ENCODE measurements around the gene ATP2B2. TPM values are rescaled to one million over a fixed set of nuclear protein-coding genes. Genes with fewer than 3 reads are reported as not detected.

ATP2B2 gene
- total RNA-seq, 1 experiment from 2014 or later: not detected

DNA sequence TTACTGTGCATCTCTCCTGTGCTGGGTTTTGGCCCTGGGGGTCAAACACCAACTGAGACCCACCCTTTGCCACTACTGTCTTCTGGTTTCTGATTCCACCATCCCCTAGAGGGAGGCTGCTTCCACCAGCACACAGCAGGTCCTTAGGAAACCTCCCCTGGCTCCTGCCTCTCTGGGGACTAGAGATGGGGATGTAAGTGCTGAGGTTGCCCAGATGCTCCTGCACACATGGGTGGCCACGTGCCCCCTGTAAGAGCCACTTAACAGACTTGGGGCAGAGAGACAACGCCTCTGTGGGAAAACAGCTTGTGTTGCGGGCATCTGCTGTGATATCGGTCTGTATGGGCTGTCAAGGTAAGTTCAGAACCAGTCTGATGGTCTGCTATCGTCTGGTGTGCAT lies 83.4 kb downstream of the ATP2B2 start:
- BruUV-seq (replicated peaks): no TSS peak
- no peak overlapping the region for H3K4me3 Mint-ChIP-seq (ENCODE audit: unreplicated experiment)
- H3K4me1 Mint-ChIP-seq (ENCODE audit: low read depth, unreplicated experiment): no peaks in the 10 kb centered on the region
- Histone ChIP-seq H3K27me3 (replicated peaks; ENCODE audit: control insufficient read depth, insufficient read depth, low read length) (no peaks in the 10 kb centered on the region; the same call in 1 of the 2 replicates), H3K4me1 (no peaks in the 10 kb centered on the region), H3K36me3 (ENCODE audit: control insufficient read depth, insufficient read depth, low read length) (no peaks in the 10 kb centered on the region), H3K9me3 (no peaks in the 10 kb centered on the region), H3K4me3 (ENCODE audit: low read depth, low read length) (no peak overlapping the region)
- no peaks in the 10 kb centered on the region for H3K9me3 Mint-ChIP-seq (ENCODE audit: unreplicated experiment)
- POLR2A ChIA-PET: no interaction called here
- peaks cover 13% of the 10 kb centered on the region for H3K27me3 Mint-ChIP-seq (ENCODE audit: insufficient read depth, unreplicated experiment)
- intact Hi-C loops (cut with micrococcal nuclease; ENCODE audit: unreplicated experiment): no loop called here
- H3K36me3 Mint-ChIP-seq (ENCODE audit: insufficient read depth, unreplicated experiment): no peaks in the 10 kb centered on the region
- CTCF ChIA-PET: no interaction called here
- TF ChIP-seq, protein P1, sequence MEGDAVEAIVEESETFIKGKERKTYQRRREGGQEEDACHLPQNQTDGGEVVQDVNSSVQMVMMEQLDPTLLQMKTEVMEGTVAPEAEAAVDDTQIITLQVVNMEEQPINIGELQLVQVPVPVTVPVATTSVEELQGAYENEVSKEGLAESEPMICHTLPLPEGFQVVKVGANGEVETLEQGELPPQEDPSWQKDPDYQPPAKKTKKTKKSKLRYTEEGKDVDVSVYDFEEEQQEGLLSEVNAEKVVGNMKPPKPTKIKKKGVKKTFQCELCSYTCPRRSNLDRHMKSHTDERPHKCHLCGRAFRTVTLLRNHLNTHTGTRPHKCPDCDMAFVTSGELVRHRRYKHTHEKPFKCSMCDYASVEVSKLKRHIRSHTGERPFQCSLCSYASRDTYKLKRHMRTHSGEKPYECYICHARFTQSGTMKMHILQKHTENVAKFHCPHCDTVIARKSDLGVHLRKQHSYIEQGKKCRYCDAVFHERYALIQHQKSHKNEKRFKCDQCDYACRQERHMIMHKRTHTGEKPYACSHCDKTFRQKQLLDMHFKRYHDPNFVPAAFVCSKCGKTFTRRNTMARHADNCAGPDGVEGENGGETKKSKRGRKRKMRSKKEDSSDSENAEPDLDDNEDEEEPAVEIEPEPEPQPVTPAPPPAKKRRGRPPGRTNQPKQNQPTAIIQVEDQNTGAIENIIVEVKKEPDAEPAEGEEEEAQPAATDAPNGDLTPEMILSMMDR (IDR thresholded peaks at IDR 0.05; ENCODE audit: insufficient read depth in 1 of 2, low read depth in 1 of 2, low read length in 1 of 2, severe bottlenecking in 1 of 2, unreplicated experiment in 1 of 2): no peak
- H3K27ac Mint-ChIP-seq (ENCODE audit: unreplicated experiment): no peak overlapping the region
- DNase-seq: no peak

DNA sequence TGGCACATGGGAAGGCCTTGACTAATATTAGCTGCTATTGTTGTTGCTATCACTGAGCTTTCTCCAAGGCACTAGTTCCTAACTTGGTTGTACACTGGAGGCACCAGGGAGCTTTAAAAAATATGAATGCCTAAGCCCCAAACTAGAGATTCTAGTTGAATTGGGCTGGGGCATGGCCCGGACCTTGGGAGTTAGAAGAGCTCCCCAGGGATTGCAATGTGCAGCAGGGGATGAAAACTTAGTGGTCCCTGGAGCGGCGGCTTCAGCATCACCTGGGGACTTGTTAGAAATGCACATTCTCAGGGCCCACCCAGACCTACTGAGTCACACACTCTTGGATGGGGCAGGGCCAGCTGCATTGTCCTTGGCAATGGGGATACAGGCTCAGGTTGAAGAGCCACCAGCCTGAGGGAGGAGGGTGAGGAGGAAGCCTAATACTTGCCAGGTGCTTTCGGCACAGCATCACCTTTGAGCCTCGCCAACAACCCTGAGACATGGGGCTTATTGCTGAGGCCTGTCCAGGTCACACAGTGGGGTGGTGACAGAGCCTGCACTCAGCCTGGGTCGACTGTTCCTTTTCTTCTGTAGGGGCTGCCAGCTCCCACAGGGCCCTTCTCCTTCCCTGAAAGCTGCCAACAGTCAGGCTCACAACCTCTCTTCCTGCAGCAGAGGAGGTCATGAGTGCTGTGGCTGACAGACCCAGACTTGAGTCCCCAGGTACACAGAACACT lies 84.5 kb downstream of the ATP2B2 start:
- intact Hi-C loops (cut with micrococcal nuclease; ENCODE audit: unreplicated experiment): no loop called here
- Mint-ChIP-seq H3K36me3 (ENCODE audit: insufficient read depth, unreplicated experiment) (no peaks in the 10 kb centered on the region), H3K27ac (ENCODE audit: unreplicated experiment) (no peak overlapping the region), H3K27me3 (ENCODE audit: insufficient read depth, unreplicated experiment) (peaks cover 13% of the 10 kb centered on the region), H3K9me3 (ENCODE audit: unreplicated experiment) (no peaks in the 10 kb centered on the region), H3K4me3 (ENCODE audit: unreplicated experiment) (no peak overlapping the region), H3K4me1 (ENCODE audit: low read depth, unreplicated experiment) (no peaks in the 10 kb centered on the region)
- TF ChIP-seq, protein P1 (IDR thresholded peaks at IDR 0.05; ENCODE audit: insufficient read depth in 1 of 2, low read depth in 1 of 2, low read length in 1 of 2, severe bottlenecking in 1 of 2, unreplicated experiment in 1 of 2): no peak
- H3K4me1 ChIP-seq: no peaks in the 10 kb centered on the region
- H3K4me3 ChIP-seq (ENCODE audit: low read depth, low read length): no peak overlapping the region
- ChIA-PET CTCF (no interaction called here), POLR2A (no interaction called here)
- no peaks in the 10 kb centered on the region for H3K27me3 ChIP-seq (replicated peaks; ENCODE audit: control insufficient read depth, insufficient read depth, low read length)
- BruUV-seq (replicated peaks): no TSS peak
- H3K9me3 ChIP-seq: no peaks in the 10 kb centered on the region
- no peak for DNase-seq
- no peaks in the 10 kb centered on the region for H3K36me3 ChIP-seq (ENCODE audit: control insufficient read depth, insufficient read depth, low read length)

DNA sequence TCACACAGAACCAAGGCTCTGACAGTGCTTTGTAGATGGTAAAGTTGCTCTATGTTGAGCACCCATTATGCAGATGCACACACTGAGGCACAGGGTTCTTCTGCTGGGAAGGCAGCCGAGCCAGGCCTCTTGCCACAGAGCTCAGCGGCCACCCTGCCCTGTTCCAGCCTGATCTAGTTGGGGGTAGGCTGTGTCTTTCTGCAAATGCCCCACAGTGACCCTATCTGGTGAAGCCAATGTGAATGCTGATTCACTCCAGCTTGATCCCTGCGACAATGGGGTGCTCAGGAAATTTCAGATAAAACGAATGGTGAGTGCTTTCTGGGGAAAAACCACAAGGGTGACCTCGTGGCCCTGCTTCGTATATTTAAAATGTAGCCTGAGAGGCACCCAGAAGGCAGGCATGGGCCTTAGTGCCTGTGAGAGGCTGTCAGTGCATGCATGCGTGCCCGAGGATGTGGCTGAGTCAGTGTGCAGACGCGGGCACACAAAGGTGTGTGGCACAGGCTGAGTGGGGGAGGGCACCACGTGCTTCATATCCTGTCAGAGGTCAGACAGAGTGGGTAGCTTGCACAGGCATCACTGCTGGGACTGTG lies 85.7 kb downstream of the ATP2B2 start:
- H3K4me1 ChIP-seq: no peaks in the 10 kb centered on the region
- no TSS peak for BruUV-seq (replicated peaks)
- CTCF ChIA-PET: no interaction called here

More for the DNA sequence above, 85.7 kb downstream of the ATP2B2 start:
- H3K4me3 ChIP-seq (ENCODE audit: low read depth, low read length): no peak overlapping the region
- peaks cover 10% of the 10 kb centered on the region for H3K27me3 Mint-ChIP-seq (ENCODE audit: insufficient read depth, unreplicated experiment)
- TF ChIP-seq, protein P1 (IDR thresholded peaks at IDR 0.05; ENCODE audit: insufficient read depth in 1 of 2, low read depth in 1 of 2, low read length in 1 of 2, severe bottlenecking in 1 of 2, unreplicated experiment in 1 of 2): no peak
- POLR2A ChIA-PET: no interaction called here
- intact Hi-C loops (cut with micrococcal nuclease; ENCODE audit: unreplicated experiment): loop anchor here (5.0 kb wide), 1 partner anchor 273 kb away; no protein-coding TSS in a partner anchor
- no peaks in the 10 kb centered on the region for H3K9me3 Mint-ChIP-seq (ENCODE audit: unreplicated experiment)
- no peak overlapping the region for H3K4me3 Mint-ChIP-seq (ENCODE audit: unreplicated experiment)
- no peak overlapping the region for H3K27ac Mint-ChIP-seq (ENCODE audit: unreplicated experiment)
- H3K4me1 Mint-ChIP-seq (ENCODE audit: low read depth, unreplicated experiment): no peaks in the 10 kb centered on the region
- H3K36me3 Mint-ChIP-seq (ENCODE audit: insufficient read depth, unreplicated experiment): no peaks in the 10 kb centered on the region
- DNase-seq: no peak
- H3K36me3 ChIP-seq (ENCODE audit: control insufficient read depth, insufficient read depth, low read length): no peaks in the 10 kb centered on the region
- H3K27me3 ChIP-seq (replicated peaks; ENCODE audit: control insufficient read depth, insufficient read depth, low read length): no peaks in the 10 kb centered on the region
- H3K9me3 ChIP-seq: no peaks in the 10 kb centered on the region
